GM21576 (cell line): ENCODE measurements around the gene ALCAM.

ENCODE experiments used
- ATAC-seq: cut with Tn5 transposase; IDR thresholded peaks from one replicate; pipeline ENCODE4 v1.9.1; 2021; ENCODE audit warnings: mild to moderate bottlenecking, moderate library complexity; ENCODE audit not compliant: unreplicated experiment

Gene ALCAM

DNA sequence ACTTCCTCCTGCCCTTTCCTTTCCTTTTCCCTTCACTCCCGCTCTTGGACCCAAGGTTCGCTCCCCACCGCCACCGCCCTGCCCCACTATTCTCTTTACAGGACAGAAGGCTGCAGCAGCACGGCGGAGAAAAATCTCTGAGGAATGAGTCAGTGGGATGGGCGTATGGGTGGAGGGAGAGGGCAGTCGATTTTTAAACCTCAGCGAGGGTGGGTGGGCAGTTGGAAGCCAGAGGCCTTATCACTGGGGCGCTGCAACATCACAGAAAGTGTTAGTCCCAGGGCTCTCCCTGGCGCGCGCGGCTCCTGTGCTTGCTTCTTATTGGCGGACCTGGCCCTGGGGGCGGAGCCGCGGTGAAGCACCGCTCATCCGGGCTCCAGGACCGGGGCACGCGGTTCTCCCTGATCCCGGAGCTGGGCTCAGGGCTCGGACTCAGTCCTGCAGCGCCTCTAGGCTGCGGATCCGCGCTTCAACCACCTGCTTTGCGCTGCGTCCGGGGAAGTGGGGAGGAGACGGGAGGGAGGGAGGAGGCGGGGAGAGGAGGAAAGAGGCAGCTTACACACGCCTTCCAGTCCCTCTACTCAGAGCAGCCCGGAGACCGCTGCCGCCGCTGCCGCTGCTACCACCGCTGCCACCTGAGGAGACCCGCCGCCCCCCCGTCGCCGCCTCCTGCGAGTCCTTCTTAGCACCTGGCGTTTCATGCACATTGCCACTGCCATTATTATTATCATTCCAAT, at the start of gene ALCAM:
ALCAM (plus strand) TSS at position 584 of the 737 bp plus-strand sequence.
- peak; percentile 52 for ATAC-seq

DNA sequence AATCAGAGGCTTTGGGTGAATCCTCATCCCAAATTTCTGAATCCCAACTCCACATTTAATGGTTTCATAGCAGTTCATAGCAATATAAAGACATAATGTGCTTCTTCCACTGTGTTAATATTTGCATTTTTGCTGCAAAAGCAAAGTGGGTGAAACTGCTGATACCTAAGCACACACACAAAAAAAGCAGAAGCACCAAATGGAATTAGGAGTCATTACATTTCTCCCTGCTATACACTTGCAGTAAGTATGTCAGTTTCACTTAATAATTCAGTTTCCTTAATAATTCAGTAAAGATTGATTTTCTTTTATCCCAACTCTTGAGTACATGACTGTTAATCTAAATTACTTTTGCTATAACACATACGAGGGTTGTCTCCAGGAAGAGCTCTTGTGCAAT, 48.9 kb upstream of the ALCAM start:
- ATAC-seq: no peak

DNA sequence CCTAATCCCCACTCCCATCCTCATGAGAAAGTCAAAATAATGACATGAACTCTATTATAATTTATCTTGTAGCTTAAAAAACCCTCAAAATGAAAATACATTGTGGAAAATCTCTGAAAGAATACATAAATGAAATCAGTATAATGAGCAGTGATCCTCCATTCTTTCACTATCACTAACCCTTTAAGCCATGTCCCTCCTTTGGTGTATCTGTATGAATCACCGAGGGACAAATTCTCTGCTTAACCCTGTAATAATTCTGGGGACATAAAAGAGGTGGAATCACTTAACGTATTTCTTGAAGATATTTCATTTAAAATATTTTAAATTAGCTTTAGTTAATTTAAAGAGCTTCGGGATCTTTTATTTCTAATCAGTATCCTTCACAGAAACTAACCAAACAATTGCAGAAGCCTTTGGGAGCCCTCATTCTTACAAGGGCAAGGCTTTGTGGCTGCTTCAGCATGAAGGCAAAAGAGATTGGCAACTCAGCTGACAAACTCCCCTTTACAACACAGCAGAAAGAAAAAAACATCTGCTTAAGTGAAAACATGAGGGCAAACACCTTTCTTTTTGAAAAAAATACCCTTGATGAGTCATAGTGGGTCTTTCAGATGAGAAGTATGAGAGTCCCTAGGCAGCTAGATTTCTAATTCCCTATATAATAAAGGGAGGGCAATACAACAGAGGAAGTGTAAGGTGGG, 44.0 kb upstream of the ALCAM start:
- ATAC-seq: peak; percentile 92

DNA sequence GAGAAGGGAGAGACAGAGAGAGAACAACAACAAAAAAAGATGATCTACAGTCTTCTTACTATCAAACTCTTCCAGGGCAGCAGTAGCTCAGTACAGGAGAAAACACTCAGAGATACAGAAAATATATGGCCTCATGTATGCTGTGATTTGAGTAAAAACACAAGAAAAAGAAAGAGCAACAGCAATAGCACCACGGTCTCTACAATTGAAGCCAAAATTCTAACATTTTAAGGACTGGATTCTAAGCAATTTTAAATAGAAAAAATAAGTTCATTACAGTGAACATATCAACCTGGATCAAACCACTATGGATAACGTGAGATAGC, 43.5 kb upstream of the ALCAM start:
- no peak for ATAC-seq

DNA sequence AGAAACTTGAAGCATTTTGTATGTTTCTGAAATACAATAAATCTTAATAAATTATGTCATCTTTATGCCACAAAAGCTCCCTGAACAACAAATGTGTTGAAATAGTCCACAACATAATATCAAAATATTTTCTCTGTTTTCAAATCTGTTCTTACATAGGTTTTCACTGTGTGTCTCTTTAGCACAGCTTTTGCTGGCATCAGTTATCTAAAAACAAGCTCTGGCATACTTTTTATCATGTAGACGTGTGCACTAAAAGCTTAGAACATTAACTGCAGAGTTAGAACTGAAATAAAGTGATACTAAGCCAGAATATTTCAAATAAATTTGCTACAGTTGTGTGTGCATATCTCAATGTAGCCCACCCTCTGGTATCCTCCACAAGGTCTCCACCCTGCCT, 41.8 kb upstream of the ALCAM start:
- ATAC-seq: no peak

DNA sequence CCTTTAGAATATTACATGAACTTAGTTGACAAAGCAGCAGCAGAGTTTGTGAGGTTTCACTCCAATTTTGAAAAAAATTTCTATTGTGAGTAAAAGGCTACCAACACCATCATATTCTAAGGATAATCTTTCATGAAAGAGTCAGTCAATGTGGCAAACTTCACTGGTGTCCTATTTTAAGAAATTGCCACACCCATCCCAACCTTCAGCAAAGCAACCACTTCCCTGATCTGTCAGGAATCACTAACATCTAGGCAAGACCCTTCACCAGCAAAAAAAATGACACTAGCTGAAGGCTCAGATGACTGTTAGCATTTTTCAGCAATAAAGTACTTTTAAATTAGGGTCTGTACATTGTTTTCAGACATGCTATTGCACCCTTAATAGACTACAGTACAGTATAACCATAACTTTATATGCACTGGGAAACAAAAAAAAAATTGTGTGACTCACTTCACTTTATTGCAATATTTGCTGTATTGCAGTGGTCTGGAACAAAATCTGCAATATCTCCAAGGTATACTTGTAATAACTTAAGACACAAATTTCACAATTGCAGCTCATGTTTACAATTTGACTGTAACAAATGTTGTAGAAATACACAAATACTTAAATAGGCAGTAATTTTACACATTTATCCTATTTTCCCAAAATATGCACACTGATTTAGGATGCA, 38.9 kb upstream of the ALCAM start:
- no peak for ATAC-seq

DNA sequence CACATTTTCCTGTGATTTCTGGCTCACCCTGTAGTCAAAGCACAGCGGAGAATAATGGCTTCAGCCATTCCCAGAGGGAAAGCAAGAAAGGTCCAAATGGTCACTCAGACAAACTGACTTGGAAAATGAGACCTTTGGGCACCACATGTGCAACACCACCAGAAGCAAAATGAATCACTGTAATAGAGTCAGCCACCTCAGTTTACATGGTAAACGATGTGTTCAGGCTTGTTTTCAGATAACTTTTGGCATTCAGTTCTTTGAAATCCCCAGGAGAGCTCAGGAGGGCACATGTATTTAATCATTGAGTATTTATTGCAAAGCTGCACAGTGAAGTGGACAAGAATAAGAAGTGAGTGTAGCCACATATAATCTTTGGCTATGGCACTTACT, 38.4 kb upstream of the ALCAM start:
- no peak for ATAC-seq

DNA sequence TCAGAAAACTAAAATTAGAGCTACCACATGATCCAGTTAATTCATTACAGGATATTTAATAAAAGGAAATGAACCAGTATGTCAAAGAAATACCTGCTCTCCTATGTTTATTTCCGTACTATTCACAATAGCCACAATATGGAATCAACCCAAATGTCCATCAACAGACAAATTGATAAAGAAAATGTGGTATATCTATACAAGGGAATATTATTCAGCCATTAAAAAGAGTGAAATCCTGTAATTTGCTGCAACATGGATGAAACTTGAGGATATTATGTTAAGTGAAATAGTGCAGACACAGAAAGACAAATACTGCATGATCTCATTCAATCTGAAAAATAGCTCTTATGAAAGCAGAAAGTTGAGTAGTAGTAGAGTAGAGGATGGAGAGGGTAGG, 33.7 kb upstream of the ALCAM start:
- ATAC-seq: no peak

DNA sequence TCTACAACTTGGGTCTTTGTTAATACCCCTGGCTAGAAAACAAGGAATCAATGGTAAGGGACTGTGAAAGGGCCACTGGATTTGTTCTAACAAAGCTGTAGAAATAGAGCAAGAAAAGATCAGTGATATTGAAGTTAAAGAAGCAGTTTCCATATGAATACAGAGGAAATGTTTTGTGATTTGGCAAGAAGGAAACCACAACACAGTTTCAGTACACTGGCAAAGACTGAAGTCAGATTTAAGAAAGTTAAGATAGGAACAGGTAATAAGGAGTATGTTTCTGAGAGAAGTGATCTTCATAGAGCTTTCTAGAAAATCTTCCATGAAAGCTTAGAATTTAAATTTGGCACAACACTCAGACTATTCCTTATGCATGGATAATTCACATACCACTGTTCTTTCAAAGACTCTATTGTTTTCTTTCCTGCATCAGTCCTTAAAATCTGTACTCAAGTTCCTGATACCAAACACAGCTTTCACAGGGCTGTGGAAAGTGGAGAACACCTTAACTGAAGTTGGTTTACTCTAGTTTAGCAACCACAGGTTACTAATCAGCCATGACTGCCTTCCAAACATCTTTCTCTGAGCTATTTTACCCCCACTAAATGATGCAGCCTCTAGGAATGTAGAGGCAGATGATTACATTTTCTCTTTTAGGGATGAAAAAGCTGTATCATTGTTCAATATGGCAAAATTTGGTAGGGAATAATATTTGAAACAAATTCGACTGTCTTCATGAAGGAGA, 32.4 kb upstream of the ALCAM start:
- ATAC-seq: peak; percentile 70

DNA sequence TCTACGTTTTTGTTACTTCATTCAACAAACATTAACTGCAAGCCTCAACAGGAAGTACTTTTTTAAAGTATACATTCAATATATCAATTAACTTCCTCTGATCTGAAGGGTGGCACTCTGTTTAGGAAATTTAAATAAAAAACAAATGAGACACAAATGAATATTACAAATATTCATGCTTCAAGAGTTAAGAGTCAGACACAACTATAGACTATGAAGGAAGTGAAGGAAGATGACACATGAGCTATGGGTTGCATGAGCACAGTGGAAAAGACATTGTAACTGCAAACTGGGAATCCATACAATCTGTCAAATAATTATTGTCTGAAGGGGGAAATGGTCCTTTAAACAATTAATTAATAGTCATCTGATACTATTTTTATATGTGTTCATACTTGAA, 26.8 kb upstream of the ALCAM start:
- ATAC-seq: no peak

DNA sequence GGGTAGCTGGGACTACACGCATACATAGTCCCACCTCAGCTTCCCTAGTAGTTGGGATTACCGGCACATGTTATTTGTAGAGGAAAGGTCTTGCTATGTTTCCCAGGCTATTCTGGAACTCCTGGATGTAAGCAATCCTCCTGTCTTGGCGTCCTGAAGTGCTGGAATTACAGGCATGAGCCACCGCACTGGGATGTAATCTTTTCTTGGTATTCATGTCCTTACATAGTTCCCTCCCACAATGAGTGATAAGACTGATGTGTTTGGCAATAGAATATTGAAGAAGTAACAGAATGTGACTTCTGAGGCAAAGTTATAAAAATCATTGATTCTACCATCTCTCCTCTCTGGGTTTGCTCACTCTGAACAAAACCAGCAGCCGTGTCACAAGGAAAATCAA, 22.7 kb upstream of the ALCAM start:
- ATAC-seq: no peak

DNA sequence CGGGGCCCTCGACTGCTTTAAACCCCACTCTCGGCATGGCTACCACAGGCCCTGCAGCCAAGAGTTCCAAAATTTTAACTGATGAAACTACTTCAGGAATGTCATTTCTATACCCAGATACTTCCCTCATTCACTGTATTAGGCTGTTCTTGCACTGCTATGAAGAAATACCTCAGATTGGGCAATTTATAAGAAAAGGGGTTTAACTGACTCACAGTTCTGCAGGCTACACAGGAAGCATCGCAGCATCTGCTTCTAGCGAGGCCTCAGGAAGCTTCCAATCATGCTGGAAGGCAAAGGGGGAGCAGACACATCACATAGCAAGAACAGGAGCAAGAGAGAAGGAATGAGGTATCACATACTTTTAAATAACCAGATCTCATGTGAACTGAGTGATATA, 21.6 kb upstream of the ALCAM start:
- no peak for ATAC-seq

DNA sequence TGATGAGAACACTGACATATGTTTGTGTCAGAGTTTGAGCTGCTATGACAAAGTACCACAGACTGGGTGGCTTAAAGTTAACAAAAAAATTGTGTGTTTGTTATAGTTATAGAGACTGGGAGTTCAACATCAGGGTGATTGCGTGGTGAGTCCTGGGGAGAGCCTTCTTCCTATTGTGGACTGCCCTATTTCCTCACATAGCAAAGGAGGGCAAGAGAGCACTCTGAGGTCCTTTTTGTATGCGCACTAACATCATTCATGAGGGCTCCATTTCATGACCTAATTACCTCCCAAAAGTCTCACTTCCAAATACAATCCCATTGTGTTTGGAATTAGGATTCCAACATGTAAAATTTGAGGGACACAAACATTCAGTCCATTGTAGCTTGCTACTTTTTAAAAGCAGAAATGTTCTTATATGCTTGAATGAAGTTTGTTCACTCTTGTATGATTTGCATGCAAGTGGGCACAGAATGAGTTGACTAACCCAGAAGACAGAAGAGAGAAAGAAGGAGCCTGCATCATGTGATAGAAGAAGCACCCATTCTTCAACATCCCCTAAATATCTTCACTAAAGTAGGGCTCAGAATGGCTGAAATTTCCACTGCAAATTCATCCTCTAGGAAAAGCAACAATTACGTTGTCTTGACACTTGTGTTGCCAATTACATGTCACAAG, 18.9 kb upstream of the ALCAM start:
- ATAC-seq: peak; percentile 81

DNA sequence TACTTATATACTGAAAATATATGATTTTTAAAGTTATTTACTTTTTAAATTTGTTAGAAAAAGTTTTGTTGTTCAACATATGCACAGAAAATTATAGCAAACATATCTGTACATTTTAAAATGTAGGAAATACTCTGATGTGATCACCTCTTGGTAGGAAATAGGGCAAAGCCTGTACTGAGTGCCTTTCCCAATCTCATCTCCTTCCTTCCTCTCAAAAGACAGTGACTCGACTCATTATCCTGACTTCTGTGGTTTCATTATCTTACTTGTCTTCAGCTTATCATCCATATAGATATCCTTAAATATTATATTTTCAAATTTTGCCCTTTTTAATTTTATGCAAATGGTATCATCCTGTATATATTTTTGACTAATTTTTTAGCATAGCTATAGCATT, 18.4 kb upstream of the ALCAM start:
- no peak for ATAC-seq

DNA sequence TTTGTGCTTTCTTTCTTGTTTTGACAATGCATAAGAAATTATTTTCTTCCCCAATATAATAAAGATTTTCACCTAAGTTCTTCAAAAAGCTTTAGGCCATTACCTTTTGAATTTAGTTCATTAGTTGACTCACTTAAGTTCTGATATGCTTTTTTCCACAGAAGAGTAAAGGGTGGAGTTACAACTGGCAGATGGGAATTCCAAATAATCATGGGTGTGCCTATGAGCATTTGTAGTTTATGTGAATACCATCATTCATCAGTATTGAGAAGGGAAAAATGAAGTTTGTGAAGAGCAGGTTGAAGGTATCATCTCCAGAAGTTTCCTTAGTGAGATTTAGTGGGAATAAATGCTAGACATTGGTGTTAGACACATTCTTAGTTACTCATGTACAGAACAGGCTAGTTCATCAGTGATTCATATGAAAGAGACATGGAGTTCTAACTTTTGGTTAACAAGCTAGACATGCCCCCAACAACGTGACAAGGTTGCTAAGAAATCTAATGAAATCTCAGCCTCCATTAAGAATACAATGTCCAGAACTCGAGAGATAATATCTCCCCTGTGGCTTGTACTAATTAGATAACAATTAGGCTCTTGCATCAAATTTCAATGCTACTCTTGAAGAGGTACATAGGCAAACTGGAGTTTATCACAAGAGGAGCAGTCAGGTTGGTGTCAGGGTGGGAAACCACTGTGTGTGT, 16.9 kb upstream of the ALCAM start:
- ATAC-seq: no peak

DNA sequence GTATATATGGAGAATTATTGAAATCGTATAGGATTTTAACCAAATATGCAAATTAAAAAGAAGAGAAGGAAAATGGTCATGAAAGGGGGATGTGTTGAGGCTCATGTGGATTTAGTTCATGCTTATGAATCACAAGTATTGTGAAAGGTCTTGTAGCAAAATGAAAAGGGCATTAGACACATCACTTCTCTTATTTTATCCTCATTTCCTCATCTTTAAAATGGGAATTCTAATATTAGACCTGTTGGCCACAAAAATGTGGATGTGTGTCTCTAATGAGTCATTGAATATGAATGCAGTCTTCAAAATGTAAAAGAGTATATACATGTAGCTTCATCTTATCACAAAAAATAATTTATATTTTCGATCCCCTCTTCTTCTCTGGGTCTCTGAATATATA, 14.9 kb upstream of the ALCAM start:
- no peak for ATAC-seq

DNA sequence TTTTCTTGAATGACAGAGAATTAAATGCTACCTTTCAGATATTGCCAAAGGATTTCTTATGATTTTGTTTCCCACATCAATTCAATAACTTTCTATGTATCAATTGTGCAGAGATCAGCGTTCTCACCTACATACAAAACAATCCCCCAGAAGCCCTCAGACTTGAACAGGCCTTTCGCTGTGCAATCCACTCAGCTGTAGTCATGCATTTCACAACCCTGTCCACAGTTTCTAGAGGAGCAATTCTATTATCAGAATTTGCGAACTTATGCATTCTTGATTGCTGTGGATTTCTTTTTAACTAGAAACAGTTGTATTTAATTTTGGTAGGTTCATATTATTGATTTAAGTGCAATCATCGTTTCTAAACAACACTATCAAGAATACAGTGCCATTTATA, 13.7 kb upstream of the ALCAM start:
- ATAC-seq: no peak

DNA sequence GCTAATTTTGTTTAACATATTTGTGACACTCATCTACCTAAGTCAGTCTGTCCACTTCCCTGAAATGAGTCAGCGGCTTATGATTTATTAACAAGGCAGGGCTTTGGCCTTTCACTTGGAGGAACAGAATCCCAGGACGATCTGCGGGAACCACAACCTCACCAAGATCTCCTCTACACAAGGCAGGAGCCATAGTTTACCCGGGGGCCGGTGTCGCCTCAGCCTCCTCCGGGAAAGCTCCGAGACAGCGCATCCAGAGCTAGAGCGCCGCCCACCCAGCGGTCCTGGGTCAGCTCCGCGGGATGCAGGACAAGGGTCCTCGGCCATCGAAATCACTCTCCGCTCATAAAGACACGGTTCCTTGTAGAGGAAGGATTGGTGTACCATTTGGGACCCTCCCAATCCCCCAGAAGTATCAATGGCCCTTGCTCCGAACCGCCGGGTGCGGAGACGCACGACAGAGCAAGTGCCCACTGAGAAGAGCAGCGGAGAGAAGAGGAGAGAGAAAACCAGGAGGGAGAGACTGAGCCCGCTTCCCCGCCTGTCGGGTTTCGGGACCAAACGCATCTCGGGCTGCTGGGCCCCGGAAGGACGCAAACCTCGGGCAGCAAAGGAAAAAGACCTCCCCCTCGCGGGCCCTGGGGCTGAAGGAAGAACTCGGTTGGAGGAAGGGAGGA, 13.1 kb upstream of the ALCAM start:
- ATAC-seq: no peak

DNA sequence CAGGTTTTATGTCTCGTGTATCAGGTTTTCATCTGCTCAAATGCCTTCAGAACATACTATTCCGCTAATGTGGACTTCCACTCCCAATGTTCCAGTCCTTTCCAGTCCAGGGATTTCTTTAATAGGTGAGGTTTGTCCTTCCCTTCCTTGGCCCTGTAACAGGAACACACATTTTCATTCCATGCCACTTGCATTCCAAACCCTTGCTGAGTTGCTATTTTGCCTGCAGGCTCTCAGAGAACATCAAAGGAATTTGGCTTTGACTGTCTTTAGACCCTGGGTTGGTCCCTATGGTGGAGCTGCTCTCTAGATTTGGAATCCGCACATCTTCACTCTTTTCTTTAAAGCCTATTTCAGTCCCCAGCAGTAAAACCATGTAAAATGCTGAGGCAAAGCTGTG, 12.3 kb upstream of the ALCAM start:
- no peak for ATAC-seq
